Measurements from ENCODE around the gene POLR2B.

DNA sequence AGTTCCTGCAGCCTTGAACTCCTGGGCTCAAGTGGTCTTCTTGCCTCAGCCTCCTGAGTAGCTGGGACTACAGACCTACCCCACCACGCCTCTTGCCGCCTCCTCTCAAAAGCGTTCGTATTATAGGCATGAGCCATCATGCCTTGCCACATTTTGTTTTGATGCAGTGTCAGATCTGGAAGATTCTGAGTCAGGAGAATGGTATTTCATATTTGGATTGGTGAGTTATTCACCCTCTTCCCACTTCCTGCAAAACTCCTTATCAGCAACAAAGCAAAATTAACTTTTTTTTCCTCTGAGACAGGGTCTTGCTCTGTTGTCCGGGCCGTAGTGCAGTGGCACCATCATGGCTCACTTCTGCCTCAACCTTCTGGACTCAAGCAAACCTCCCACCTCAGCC is 41.4 kb upstream of the POLR2B start:
- TF ChIP-seq, protein P1, sequence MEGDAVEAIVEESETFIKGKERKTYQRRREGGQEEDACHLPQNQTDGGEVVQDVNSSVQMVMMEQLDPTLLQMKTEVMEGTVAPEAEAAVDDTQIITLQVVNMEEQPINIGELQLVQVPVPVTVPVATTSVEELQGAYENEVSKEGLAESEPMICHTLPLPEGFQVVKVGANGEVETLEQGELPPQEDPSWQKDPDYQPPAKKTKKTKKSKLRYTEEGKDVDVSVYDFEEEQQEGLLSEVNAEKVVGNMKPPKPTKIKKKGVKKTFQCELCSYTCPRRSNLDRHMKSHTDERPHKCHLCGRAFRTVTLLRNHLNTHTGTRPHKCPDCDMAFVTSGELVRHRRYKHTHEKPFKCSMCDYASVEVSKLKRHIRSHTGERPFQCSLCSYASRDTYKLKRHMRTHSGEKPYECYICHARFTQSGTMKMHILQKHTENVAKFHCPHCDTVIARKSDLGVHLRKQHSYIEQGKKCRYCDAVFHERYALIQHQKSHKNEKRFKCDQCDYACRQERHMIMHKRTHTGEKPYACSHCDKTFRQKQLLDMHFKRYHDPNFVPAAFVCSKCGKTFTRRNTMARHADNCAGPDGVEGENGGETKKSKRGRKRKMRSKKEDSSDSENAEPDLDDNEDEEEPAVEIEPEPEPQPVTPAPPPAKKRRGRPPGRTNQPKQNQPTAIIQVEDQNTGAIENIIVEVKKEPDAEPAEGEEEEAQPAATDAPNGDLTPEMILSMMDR (conservative IDR thresholded peaks at IDR 0.05; ENCODE audit: low read length) = no peak
- no peak for TF ChIP-seq EZH2phosphoT487 (IDR thresholded peaks at IDR 0.05; ENCODE audit: borderline replicate concordance, low read depth, low read length)

Measured in OCI-LY7 (cell line).